Stimulated activated CD8-positive, alpha-beta memory T cell treated with anti-CD3 and anti-CD28 coated beads, Interleukin-7, amount 100 ng/mL, for 1 hour (primary cell): ENCODE data around the gene DDX60.

Experiments
- DNase-seq, 2 donors: peaks; one replicate each; pipeline ENCODE4 v3.0.0-alpha.2; 2020; ENCODE audit warnings: low read depth in 2 of 2

Gene DDX60

GRCh38 chr4:168203233-168203911 is 115.2 kb downstream of the DDX60 start:
- DNase-seq: no peak

- DNase-seq: no peak
Measured at GRCh38 chr4:168200685-168201084, 117.9 kb downstream of the DDX60 start.

- no peak for DNase-seq
Measured at GRCh38 chr4:168199260-168199957, 119.1 kb downstream of the DDX60 start.

- no peak for DNase-seq
Measured at GRCh38 chr4:168197926-168198325, 120.6 kb downstream of the DDX60 start.

GRCh38 chr4:168188754-168189153 is 129.8 kb downstream of the DDX60 start:
- no peak for DNase-seq

- DNase-seq: no peak
Measured at GRCh38 chr4:168183717-168184571, 134.6 kb downstream of the DDX60 start.

GRCh38 chr4:168177546-168178149 is 140.9 kb downstream of the DDX60 start:
- no peak for DNase-seq

- no peak for DNase-seq
Measured at GRCh38 chr4:168174308-168174707, 144.2 kb downstream of the DDX60 start.

GRCh38 chr4:168167714-168168284 is 150.8 kb downstream of the DDX60 start:
- no peak for DNase-seq
